Activated CD4-positive, alpha-beta T cell treated with anti-CD3 and anti-CD28 coated beads, Interleukin-2, amount 50 U/mL, for 4 hours (primary cell): Measurements from ENCODE around the gene SLC18A3.

Source experiments
- DNase-seq, 2 experiments: peaks; one replicate each; pipeline ENCODE4 v3.0.0-alpha.2; 2020

The SLC18A3 gene

GRCh38 chr10:49610114-49610457, at the start of gene SLC18A3:
SLC18A3 (plus strand) TSS chr10:49610310; CDS start chr10:49610741, 431 bp downstream.
- DNase-seq = no peak

GRCh38 chr10:49560526-49560925, 49.6 kb upstream of the SLC18A3 start:
- no peak for DNase-seq

GRCh38 chr10:49562893-49563292, 47.2 kb upstream of the SLC18A3 start:
- DNase-seq = no peak

- no peak for DNase-seq
Measured at GRCh38 chr10:49564461-49565009, 45.6 kb upstream of the SLC18A3 start.

DNA sequence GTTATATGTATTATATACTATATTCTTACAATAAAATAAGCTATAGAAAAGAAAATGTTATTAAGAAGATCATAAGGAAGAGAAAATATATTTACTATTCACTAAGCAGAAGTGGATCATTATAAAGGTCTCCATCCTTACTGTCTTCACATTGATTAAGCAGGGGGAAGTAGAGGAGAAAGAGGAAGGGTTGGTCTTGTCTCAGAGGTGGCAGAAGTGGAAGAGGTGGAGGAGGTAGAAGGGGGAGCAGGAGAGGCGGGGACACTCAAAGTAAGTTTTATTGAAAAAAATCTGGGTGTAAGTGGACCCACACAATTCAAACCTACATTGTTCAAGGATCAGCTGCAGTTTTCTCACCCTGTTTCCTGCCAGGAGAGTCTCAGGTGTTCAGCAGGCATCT, 42.3 kb upstream of the SLC18A3 start:
- DNase-seq = no peak

DNA sequence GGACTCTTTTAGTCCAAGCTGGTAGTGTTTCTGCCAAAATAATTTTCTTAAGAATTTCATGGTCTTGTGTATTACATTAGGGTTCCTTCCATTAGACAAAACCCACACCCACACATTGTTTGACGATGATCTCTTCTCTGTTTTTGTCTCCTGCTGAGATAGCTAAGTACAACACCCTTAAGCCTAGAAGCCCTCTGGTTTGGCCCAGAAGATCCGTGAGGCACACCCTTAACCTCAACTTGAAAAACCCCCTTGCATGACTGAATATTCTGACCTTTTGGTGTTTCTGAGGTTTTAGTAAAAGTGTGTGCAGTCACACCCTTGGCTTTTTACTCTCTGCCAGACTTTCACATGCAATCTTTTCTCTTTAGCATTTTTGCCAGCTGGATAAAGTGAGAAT, 41.9 kb upstream of the SLC18A3 start:
- DNase-seq = no peak

DNA sequence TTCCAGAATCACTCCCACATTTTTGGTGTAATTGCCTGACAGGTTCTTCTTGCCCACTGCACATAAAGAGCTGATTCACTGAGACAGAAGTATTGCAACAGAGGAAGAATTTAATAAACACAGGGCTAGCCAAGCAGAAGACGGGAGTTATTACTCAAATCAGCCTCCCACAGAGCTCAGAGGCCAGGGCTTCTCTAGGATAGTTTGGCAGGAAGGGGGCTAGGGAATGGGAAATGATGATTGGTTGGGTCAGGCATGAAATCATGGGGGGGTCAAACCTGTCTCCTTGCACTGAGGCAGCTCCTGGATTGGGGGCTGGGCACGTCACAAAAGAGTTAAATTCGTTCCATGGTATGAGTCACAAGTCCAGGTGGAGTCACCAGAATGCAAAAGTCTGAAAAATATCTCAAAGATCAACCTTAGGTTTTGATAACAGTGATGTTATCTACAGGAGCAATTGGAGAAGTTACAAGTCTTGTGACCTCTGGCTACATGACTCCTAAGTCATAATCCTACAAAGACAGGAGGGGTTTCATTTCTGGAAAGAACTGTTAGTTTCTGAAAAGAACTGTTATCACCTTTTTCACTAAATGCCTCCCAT, 41.0 kb upstream of the SLC18A3 start:
- DNase-seq = no peak

- DNase-seq = no peak
Measured at GRCh38 chr10:49571388-49571787, 38.7 kb upstream of the SLC18A3 start.

DNA sequence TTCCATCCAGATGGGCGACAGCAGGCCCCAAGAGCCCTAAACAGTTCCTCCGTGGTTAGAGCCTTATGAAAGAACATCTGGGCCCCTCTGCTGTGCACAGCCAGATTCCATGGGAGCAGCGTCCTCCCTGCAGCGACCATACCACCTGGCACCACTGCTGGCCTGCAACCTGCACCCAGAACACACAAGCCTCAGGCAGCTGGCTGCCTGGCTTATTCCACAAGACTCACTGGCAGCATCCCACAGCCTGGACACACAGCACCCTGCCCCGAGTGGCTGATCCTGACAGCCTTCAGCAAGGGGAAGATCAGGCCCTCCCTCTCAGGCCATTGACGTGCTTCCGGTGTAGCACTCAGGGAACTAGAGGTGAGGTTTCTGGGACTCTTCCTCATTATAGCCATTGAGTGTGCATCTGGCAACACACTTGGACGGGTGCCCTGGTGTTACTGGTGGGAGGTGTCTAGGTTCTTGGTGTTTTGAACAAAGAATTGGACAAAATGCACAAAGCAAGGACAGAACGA, 37.5 kb upstream of the SLC18A3 start:
- no peak for DNase-seq

DNA sequence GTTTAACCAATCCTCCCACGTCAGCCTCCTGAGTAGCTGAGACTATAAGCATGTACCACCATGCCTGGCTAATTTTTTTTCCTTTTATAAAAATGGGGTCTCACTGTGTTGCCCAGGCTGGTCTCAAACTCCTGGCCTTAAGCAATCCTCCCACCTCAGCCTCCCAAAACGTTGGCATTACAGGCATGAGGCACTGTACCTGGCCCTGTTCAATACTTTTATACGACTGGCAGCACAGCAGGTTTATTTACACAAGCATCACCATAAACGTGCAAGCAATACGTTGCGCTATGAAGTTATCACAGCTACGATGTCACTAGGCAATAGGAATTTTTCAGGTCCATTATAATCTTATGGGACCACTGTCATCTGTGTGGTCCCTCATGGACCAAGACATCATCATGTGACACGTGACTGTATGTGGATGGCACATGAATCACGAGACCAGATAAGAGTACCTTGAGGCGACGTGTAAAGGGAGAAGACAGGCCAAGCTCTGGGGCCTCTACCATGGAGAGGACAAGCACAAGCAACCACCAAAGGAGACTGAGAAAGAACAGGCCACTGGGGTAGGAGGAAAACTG, 34.5 kb upstream of the SLC18A3 start:
- DNase-seq = no peak

- DNase-seq = no peak
Measured at GRCh38 chr10:49577182-49577925, 32.8 kb upstream of the SLC18A3 start.

DNA sequence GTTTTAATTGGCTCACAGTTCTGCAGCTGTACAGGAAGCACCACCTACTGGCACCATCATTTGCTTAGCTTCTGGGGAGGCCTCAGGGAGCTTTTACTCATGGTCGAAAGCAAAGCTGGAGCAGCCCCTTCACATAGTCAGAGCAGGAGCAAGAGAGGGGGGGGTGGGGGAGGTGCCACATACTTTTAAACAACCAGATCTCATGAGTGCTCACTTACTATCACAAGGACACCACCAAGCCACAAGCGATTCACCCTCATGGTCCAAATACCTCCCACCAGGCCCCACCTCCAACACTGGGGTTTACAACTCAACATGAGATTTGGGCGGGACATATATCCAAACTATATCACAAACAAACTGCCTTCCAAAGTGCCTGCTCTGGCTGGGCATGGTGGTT, 31.7 kb upstream of the SLC18A3 start:
- DNase-seq = no peak

- no peak for DNase-seq
Measured at GRCh38 chr10:49579621-49580020, 30.5 kb upstream of the SLC18A3 start.

- no peak for DNase-seq
Measured at GRCh38 chr10:49585387-49585786, 24.7 kb upstream of the SLC18A3 start.

GRCh38 chr10:49587981-49588380, 22.1 kb upstream of the SLC18A3 start:
- no peak for DNase-seq

DNA sequence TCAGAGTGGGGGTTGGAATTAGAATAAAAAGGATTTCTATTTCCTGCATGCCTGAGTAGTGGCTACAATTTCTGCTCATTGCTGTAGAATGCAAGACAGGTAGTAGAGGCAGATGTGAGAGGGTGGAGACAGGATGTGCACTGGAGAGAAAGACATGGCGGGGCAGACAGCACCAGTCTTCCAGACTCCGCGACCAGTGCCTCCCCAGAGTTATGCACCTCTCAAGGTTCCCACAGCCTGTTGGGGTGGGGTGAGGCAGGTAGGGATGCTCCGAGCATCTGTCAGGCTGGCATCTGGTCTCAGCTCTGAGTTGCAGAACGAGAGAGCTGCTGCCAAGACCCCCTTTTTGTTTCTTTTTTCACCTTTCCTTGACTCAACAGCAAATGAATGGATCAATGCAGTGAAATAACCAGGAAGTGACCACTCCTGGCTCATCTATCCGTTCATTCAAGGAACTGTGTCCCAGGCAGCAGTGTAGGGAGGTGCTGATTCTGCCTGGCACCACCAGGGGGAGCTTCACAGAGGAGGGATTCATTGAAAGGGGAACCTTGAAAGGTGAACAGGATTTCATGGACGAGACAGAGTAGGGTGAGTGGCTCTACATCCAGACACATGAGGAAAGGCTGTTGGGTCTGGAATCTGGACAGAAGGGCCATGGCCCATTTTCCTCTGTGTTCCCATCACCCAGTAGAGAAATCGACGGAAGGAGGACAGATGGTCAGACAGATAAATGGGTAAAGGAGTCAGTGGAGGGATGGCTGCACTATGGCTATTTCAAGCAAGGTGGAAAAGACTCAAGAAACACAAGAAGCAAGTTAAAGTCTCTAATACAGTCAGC, 17.2 kb upstream of the SLC18A3 start:
- DNase-seq = peak; percentile 34 to 43

GRCh38 chr10:49593564-49593875, 16.6 kb upstream of the SLC18A3 start:
- DNase-seq = no peak

- no peak for DNase-seq
Measured at GRCh38 chr10:49593998-49594397, 16.1 kb upstream of the SLC18A3 start.

DNA sequence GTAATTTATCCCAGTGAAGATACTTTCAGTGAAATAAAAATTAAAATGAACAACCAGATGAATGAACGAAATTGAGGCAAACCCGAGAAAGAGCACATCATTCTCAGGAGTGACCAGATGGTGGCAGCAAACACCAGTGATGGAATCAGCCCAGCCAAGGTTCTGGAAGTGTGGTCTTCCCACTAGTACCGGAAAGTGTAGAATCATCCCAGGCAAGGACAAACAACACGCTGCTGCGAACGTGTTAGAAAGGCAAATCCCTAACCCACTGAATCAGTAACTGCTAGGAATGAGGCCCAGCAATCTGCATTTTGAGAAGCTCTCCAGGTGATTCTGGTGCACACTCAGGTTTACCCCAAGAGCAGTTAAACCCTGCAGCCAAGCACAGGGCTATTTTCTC, 15.5 kb upstream of the SLC18A3 start:
- DNase-seq = no peak

GRCh38 chr10:49595003-49595712, 15.0 kb upstream of the SLC18A3 start:
- no peak for DNase-seq

GRCh38 chr10:49595713-49596492, 14.2 kb upstream of the SLC18A3 start:
- DNase-seq = no peak

- DNase-seq = no peak
Measured at GRCh38 chr10:49596493-49596809, 13.7 kb upstream of the SLC18A3 start.
